ENCODE measurements around the gene CDC25B.
A peak's percentile ranks its signal among the peaks of the same experiment; 100 is the strongest.

CDC25B gene

GRCh38 chr20:3798373-3798768, 2.3 kb downstream of the CDC25B start:
- no peak for DNase-seq (ENCODE audit: low read depth)
- in situ Hi-C loops (cut with HindIII; ENCODE audit: low sequenced_read_pairs) = no loop called here
- peak overlapping the region; percentile 58 for H3K4me3 ChIP-seq (ENCODE audit: low read depth, low read length)
- TF ChIP-seq, protein P1, sequence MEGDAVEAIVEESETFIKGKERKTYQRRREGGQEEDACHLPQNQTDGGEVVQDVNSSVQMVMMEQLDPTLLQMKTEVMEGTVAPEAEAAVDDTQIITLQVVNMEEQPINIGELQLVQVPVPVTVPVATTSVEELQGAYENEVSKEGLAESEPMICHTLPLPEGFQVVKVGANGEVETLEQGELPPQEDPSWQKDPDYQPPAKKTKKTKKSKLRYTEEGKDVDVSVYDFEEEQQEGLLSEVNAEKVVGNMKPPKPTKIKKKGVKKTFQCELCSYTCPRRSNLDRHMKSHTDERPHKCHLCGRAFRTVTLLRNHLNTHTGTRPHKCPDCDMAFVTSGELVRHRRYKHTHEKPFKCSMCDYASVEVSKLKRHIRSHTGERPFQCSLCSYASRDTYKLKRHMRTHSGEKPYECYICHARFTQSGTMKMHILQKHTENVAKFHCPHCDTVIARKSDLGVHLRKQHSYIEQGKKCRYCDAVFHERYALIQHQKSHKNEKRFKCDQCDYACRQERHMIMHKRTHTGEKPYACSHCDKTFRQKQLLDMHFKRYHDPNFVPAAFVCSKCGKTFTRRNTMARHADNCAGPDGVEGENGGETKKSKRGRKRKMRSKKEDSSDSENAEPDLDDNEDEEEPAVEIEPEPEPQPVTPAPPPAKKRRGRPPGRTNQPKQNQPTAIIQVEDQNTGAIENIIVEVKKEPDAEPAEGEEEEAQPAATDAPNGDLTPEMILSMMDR (IDR thresholded peaks at IDR 0.05; ENCODE audit: low read depth, low read length, missing control alignments) = no peak

GRCh38 chr20:3798908-3799248, 2.8 kb downstream of the CDC25B start:
- no peak overlapping the region for H3K4me3 ChIP-seq (ENCODE audit: low read depth, low read length)
- TF ChIP-seq, protein P1 (IDR thresholded peaks at IDR 0.05; ENCODE audit: low read depth, low read length, missing control alignments) = no peak
- DNase-seq (ENCODE audit: low read depth) = no peak
- in situ Hi-C loops (cut with HindIII; ENCODE audit: low sequenced_read_pairs) = no loop called here

GRCh38 chr20:3800256-3800877, 4.3 kb downstream of the CDC25B start:
- in situ Hi-C loops (cut with HindIII; ENCODE audit: low sequenced_read_pairs) = no loop called here
- H3K4me3 ChIP-seq (ENCODE audit: low read depth, low read length) = no peak overlapping the region
- TF ChIP-seq, protein P1 (IDR thresholded peaks at IDR 0.05; ENCODE audit: low read depth, low read length, missing control alignments) = no peak
- no peak for DNase-seq (ENCODE audit: low read depth)

DNA sequence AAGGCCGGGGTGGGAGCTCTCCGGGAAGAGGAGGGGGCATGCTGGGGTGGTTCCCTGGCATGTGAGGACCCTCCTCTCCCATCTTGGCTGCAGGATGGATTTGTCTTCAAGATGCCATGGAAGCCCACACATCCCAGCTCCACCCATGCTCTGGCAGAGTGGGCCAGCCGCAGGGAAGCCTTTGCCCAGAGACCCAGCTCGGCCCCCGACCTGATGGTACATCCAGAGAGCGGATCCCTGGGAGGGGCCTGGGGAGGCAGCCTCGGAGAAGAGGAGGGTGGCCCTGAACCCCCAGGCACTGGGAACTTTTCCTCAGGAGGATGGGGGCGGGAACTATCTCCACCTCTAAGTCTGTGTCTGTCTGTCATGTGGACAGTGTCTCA, 4.8 kb downstream of the CDC25B start:
- H3K4me3 ChIP-seq (ENCODE audit: low read depth, low read length) = no peak overlapping the region
- TF ChIP-seq, protein P1 (IDR thresholded peaks at IDR 0.05; ENCODE audit: low read depth, low read length, missing control alignments) = no peak
- in situ Hi-C loops (cut with HindIII; ENCODE audit: low sequenced_read_pairs) = no loop called here
- no peak for DNase-seq (ENCODE audit: low read depth)

DNA sequence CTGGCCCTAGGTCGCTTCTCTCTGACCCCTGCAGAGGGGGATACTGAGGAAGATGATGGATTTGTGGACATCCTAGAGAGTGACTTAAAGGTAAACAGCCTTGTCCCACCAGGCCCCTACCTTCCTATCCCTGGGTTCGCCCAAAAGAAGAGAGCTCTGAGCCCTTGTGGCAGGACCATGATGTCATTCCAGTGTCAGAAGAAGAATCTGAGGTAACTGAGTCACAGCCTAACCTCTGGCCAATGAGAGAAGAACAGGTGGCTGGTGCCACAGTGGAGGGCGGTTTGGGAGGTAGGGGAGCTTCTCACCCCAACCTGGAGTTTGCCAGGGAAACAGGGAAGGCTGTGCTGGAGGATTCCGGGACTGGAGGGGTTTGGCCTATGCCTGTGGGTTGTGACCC, 5.2 kb downstream of the CDC25B start:
- TF ChIP-seq, protein P1 (IDR thresholded peaks at IDR 0.05; ENCODE audit: low read depth, low read length, missing control alignments) = no peak
- H3K4me3 ChIP-seq (ENCODE audit: low read depth, low read length) = no peak overlapping the region
- in situ Hi-C loops (cut with HindIII; ENCODE audit: low sequenced_read_pairs) = no loop called here
- no peak for DNase-seq (ENCODE audit: low read depth)

DNA sequence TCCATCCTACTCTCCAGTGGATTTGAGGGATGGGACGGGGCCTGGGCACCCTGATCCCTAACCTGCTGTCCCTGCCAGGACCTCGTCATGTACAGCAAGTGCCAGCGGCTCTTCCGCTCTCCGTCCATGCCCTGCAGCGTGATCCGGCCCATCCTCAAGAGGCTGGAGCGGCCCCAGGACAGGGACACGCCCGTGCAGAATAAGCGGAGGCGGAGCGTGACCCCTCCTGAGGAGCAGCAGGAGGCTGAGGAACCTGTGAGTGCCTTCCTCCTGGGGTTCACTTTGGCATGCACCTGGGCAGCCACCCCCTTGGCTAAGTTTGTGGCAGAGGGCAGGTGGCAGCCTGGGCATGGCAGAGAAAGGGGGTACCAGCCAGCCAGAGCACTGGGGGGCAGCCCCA, 5.7 kb downstream of the CDC25B start:
- TF ChIP-seq, protein P1 (IDR thresholded peaks at IDR 0.05; ENCODE audit: low read depth, low read length, missing control alignments) = no peak
- DNase-seq (ENCODE audit: low read depth) = no peak
- H3K4me3 ChIP-seq (ENCODE audit: low read depth, low read length) = no peak overlapping the region
- in situ Hi-C loops (cut with HindIII; ENCODE audit: low sequenced_read_pairs) = no loop called here
